ENCODE data around the gene CHD2.

The CHD2 gene

DNA sequence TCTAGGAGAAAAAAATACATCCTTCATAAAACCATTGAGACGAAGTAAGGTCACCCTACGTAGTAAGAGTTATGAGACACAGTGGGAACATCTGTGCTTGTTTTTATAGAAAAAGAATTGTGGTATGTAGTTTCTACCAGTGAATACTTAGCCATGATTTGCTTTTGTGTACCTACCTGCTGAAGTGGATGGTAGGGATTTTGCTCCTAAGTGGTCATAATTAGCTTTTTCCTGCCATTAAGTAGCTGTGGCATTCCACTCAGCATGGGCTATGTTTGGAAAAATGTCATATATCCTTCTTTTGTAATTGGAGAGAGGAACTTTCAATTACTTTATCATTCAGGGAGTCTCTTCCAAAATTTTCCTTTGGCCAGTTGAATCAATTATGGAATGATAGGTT is 63.7 kb downstream of the CHD2 start:
- DNase-seq, result no peak

DNA sequence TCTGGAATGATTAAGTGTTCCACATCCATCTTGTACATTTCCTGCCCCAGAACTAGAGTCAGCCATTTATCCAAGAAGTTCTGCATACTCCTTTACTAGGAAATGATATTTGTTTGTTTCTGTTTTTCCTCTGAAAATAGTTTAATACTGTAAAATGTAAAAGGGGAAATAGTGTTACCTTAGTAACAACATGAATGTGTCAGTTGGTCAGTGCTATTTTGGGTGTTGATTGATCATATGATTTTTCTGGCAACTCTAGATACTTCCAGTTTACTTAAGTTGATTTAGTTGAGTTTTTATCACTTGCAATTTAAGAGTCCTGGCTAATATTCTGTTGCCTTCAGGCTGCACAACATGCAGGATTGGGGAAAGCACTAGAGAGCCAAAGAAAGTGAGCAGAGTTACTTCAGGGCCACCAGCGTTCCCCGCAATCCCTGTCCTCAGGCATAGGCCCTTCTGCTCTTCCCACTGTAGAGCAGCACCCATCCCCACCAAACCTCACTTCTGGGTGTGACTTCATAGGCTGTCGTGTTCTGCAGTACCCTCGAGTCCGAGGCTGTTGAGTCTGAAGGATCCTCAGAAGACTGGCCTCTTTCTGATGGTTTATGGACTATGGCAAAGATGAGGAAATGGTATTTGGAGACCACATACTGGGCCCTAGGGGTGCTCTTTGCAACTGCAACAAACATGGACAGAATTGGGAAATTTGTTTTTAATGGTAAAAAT is 69.0 kb downstream of the CHD2 start:
- no peak for DNase-seq

DNA sequence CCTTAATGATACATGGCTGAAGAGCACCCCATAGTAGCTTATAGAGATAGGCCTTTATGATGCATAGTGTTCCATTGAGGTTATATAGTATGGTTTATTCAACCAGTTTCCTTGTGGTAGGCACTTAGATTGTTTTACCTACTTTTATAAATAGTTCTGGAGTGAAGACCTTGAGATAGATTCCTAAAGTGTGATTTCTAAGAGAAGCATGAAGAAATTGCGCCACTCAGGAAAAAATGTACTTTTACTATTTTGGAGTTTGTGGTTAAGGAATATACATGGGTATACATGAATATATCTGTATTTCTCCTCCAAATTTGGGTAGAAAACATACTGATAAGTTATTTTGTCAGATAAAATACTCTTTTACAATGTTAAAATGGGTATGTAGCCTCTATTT is 70.5 kb downstream of the CHD2 start:
- no peak for DNase-seq

DNA sequence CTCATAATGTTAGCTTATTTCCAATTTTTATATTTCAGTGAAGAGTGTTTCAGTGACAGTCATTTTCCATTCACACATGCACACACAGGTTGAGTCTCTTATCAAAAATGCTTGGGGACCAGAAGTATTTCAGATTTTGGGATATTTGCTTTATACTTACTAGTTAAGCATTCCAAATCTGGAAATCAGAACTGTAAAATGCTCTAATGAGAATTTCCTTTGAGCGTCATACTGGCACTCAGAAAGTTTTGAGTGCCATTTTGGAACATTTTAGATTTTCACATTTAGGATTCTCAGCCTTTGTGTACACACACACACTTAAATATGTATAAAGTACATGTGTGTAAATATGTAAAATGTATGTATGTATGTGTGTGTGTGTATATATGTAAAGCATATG is 71.0 kb downstream of the CHD2 start:
- no peak for DNase-seq

DNA sequence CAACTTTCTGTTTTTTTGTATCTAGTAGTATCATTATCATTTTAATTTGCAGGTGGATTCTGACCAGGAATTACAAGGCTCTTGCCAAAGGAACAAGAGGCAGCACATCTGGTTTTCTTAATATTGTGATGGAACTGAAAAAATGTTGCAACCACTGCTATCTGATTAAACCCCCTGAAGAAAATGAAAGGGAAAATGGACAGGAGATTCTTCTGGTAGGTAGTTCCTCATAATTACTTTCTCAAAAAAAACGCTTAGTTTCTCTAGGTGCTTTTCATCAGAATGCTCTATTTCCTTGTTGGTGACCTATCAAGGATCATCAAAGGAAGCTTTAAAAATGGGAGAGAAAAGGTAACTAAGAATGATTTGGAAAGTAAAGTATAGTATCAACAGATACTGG is 71.6 kb downstream of the CHD2 start:
- no peak for DNase-seq

DNA sequence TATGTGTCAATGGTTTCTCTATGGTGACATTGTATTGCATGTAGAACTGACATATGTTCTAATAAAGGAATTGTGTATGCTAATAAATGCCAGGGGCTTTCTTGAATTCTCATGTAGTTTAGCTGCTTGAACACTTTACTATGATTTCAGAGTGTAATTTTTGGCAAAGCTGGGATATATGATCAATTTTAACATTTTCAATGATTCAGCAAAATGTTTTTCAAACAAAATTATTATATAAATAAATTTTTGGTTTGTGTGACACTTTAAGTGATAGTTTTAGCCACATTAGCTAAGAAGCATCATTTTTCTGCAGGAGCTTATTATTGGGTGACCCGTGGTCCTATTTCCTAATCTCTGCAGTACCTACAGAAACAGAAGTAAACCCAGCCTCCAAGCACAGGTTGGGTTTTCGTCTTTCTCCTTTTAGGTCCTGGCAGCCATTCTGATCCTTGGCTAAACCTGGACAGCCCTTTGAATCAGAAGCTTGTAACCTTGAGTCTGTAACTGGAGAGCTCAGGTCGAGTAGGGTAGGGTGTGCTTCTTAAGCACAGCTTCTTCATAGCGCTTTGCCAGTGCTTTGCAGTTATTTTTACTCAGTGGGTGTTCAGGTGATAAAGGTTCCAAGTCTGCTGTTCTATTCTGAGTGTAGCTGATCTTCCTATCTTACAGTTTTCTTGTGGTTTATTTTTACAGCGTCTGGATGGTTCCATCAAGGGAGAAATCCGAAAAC is 74.2 kb downstream of the CHD2 start:
- no peak for DNase-seq

DNA sequence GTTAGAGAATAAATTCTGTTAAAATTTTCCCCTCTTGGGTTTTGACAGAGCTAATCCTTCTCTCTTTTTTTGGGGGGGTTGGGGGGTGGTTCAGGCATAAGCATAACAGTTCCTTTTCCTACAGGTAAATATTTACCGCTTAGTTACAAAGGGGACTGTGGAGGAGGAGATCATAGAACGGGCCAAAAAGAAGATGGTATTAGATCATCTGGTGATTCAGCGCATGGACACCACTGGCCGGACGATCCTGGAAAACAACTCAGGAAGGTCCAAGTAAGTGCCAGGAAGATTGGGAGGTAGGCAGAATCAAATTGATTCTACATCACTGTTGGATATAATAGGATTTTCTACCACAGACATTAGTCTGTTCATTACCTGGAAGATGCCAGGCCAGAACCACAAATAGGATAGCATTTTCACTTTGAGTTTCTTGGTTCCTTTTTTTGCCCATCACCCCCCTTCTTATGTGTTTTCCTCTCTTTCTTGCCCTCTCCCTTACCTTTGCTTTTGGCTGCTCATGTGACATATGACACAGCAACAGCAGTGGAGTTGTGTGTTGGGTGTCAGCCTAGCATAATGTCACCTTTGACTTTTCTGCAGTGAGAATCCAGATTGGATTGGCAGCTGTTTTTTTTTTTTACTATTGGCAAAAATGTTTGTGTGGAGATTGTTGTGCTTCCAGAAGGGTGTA is 79.0 kb downstream of the CHD2 start:
- no peak for DNase-seq

DNA sequence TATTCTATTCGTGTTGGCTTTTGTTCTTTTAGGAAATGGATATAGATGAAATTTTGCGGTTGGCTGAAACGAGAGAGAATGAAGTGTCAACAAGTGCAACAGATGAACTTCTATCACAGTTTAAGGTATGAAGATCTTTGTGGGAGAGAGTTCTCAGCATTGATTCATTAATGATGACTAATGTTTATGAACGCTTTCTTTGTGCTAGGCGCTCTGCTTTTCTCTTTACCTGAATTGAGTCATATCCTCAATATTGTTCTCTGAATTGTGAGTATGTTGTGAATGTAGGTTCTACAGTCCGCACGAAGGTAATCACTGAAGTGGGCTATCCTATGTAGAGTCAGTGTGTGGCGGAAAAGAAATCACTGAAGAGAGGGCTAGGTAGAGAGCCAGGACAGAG is 81.2 kb downstream of the CHD2 start:
- no peak for DNase-seq

DNA sequence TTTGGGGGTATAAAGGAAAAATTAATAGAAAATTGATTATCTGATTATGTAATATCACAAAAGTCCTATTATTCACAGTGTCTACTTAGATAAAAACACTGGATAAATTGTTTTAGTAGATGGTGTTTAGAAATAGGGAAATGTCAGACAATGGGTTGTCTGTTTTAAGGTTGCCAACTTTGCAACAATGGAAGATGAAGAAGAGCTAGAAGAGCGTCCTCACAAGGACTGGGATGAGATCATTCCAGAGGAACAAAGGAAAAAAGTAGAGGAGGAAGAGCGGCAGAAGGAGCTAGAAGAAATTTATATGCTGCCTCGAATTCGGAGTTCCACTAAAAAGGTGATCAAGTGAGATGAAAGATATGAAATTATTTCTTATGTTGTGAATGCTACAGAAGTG is 84.0 kb downstream of the CHD2 start:
- DNase-seq, result no peak

DNA sequence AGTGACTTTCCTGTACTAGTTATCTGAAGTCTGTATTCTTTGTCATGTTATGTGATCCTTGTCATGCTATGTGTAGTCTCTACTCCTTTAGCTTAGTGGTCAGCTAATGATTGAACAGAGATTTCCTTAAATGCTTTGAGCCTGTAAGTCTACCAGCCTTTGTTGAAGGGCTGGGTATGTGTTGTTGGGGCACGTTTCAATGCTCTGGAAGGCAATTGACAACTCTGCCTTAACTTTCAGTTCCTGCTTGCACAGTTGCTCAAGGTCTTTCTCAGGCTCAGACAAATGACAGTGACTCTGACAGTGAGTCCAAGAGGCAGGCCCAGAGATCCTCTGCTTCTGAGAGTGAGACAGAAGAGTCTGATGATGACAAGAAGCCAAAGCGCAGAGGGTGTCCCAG is 89.3 kb downstream of the CHD2 start:
- no peak for DNase-seq

DNA sequence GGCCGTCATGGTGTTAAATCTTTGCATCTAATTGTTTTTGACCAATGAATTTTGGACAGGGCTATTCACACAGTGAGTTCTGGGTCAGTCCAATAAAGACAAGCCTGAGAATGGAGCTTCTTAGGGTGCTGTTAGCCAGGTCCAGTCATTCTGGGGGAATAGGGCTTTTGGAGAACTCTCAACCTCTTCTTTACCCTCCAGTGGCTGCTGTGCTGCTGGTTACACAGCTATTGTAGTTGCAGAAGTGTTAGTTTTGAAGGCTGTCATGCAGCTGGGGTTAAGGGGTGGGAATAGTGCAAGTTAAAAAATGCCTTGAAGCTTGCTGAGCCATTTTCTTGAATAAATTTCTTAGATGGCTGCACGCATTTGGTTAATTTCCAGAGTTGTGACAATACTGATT is 89.9 kb downstream of the CHD2 start:
- no peak for DNase-seq

DNA sequence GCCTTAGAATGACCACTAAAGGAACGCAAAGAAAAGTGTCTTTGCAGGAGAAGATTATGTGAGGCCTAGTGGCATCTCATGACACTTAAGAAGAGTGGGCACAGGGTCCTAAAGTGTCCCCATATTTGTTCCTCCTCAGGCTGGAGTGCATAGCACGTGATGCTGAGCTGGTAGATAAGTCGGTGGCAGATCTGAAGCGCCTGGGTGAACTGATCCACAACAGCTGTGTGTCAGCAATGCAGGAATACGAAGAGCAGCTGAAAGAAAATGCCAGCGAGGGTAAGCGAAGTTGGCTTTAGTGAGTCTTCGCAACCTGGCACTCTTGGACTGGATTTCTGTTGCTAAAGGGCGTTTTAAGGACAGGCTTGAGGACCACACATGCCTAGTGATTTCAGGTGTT is 92.6 kb downstream of the CHD2 start:
- no peak for DNase-seq

DNA sequence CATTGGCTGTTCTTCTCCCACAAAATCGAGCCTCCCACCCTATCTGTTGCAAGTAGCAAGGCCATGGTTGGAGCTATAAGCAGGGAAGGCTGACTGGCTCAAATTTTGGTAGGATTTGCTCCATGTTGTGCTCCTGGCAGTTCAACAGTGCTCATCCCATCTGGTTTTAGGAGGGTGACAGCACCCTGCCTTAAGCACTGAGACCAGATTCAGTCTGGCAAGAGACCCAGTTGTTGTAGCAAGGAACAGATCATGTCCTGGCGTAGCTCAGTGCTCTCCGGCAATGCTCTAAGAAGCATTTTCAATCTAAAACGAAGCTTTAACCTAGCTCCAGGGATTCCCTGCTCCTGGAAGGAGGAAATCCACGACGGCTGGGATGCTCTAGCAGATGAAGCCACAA is 97.7 kb downstream of the CHD2 start:
- DNase-seq, result no peak

DNA sequence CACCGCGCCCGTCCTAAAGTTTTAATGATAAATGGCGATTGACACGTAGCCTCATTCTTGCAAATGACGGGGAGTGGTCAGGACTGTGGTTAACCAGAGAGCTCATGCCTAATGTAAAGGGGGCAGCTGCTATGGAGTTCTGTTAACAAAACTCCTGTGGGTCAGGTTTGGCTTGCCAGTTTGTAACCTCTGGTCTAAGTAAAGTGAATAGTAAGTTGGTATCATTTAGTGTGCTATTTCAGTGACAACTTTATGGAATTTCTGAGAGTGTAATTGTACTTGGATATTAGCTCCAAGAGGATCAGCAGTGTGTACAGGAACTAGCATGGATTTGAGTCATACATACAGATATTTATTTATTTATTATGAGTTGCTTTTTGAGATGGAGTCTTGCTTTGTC is 101.0 kb downstream of the CHD2 start:
- DNase-seq, result no peak

DNA sequence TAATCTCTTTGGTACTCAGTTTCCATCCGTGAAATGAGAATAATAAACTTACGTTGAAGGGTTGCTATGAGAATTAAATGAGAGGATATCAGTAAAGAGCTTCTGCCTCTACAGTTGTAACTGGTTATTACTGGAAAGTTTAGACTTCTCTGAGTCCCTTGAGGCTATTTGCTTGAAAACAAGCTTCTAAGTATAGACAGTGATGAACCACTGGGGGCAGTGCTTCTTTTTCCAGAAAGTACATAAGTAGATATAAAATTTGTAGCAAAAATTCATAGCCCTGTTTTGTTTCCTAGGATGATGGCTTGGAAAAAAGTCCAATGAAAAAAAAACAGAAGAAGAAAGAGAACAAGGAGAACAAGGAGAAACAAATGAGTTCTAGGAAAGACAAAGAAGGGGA is 101.8 kb downstream of the CHD2 start:
- DNase-seq, result no peak

DNA sequence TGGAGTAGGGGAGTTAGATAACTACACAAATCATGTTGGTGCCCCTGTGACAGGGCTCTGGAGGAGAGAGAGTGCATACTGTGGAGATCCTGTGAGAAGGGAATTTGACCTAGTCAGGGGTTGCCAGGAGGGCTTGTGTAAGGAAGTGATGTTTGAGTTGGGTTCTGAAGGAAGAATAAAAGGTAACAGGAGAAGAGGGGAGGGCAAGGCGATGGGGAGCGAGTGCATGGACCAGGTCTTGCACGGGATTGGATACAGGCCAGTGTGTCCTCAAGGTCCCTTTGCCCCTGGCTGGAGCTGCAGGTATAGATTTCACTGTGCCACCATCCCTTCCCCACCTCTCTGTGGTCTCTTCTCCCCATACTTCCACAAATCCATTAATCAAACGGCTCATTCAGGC is 105.0 kb downstream of the CHD2 start:
- DNase-seq, result no peak

DNA sequence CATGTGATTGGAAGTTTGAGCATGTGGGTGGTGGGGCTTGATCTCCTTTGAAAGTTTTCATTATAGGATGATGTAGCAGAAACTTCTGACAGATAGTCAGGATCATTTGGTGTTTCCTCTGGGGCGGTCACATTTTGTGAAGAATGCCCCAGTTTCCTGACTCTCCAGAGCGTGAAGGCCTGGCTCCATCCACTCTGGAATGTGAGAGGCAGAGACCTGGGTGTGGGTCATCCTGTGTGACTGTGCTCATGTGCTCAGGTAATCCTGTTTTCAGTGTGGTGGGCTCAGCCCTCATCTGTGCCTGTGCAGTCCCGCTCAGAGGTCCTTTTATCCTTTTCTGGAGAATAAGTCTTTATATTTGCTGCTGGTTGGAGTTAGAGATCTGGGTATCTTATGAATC is 107.9 kb downstream of the CHD2 start:
- no peak for DNase-seq

DNA sequence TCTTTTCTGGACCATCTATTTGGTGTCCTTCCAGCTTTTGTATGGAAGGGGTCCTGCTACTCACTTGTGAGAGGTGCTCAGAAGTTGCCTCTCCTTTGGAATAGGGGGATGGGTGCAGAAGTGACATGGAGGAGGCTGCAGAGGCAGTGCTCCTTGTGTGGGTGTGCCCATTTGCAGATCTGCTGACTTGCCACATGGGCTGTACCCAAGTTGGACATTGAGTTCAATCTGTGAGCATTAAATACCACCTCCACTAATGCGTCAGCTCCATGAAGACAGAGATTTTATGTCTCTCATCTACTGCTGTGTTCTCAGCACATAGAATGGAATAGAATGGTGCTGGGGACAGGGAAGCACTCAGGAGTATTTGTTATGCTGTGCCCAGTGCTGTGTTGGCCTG is 112.7 kb downstream of the CHD2 start:
- DNase-seq, result no peak

DNA sequence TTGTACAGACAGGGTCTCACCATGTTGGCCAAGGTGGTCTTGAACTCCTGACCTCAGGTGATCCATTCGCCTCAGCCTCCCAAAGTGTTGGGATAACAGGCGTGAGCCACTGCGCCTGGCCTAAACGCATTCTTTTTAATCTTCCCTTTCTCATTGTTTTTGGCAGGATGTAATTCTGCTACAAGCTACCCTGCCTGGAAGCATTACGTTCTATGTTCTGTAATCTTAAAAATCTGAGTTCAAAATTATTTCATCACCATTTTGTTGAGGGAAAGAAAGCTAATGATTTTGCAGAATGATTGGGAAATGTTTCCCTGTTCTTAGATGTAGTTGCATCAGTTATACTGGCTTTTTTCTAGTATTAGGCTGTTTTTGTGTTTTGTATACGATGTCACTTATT is 117.4 kb downstream of the CHD2 start:
- DNase-seq, result no peak

DNA sequence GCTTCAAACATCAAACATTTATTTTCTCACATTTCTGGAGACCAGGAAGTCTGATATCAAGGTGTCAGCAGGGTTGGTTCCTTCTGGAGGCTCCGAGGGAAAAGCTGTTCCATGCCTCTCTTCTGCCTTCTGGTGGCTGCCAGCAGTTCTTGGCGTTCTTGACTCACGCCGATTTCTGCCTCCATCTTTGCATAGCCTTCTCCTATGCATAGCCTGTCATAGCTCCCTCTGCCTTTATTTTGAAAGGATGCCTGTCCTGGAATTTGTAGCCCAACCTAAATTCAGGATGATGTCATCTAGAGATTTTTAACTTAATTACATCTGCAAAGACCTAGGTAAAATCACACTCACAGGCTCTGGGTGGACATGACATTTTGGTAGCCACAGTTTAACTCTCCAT is 118.5 kb downstream of the CHD2 start:
- no peak for DNase-seq

DNA sequence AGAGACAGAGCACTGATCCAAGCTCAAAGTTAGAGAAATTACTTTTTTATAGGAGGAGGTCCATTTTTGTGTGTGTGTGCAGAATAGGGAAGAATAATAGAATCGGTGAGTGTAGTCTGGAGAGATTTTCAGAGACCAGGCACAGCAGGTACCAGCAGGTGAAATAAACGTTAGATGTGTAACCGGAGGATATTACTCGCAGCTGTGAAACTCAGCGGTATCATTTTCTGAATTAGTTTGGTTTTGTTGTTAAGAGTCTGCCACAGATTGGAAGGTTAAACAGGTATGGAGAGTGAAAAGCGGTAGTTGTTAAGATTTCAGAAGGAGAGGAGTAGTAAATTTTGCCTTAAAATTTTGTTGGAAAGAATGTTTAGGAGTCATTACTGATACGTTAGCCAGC is 119.0 kb downstream of the CHD2 start:
- DNase-seq, result no peak

DNA sequence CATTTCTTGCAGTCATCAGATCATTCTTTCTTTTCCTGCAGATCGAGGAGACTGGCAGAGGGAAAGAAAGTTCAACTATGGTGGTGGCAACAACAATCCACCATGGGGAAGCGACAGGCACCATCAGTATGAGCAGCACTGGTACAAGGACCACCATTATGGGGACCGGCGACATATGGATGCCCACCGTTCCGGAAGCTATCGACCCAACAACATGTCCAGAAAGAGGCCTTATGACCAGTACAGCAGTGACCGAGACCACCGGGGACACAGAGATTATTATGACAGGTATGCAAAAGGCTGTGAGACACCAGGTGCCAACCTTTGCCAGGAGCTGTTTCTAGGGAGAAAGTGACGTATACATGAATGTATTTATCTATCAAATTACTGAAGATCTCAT is 119.8 kb downstream of the CHD2 start:
- no peak for DNase-seq

DNA sequence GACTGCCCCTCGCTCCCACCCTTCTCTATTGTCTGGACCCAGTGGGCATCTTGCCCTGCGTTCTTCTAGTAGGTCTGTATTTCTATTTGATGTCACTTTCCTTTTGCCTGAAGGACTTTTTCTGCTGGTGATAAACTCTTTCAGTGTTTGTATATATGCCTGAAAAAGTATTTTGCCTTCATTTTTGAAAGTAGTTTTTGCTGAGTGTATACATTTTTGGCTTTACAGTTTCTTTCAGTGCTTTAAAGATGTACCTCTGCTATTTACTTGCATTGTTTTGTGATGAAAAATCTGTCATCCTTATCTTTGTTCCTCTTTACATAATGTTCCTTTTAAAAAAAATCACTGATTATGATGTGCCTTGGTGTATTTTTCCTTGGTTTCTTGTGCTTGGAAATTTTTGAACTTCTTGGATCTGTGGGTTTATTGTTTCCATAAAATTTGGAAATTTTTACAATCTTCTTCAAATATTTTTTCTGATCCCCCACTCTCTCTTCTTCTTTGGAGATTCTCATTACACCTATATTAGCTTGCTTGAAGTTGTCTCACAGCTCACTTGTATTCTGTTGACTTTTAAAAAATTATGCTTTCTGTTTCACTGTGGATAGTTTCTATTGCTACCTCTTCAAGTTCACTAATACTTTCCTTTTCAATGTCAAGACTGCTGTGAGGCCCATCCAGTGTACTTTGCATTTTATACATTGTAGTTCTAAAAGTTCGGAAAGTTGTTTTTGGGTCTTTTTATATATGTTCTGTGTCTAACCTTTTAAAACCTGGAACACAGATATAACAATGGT is 121.0 kb downstream of the CHD2 start:
- DNase-seq, result no peak

DNA sequence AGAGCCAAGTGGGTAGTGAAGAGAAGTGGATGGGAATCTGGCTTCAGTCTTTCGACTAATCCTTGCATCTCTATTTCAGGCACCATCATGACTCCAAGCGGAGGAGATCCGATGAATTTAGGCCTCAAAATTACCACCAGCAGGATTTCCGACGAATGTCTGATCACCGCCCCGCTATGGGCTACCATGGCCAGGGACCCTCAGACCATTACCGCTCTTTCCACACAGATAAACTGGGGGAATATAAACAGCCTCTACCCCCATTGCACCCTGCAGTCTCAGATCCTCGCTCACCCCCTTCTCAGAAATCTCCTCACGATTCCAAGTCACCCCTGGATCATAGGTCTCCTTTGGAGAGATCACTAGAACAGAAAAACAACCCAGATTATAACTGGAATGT is 124.2 kb downstream of the CHD2 start:
- DNase-seq, result no peak
